Stomach (tissue), 4 donors: ENCODE data around the gene KLK12.

Experiments
- EP300 ChIP-seq: sonication (generic); formaldehyde crosslinking; IDR thresholded peaks from one replicate; pipeline ENCODE4 v1.6.1; 2017; ENCODE audit warnings: antibody characterized with exemption
- POLR2A ChIP-seq, 4 donors: fragments of 450-650 bp; IDR thresholded peaks; one replicate each; pipeline ENCODE4 v1.6.1; 2016; ENCODE audit warnings: antibody characterized with exemption in 4 of 4, control low read depth in 2 of 4, mild to moderate bottlenecking in 1 of 4, moderate library complexity in 1 of 4
- POLR2AphosphoS5 ChIP-seq, 3 donors: sonication (generic); formaldehyde crosslinking; IDR thresholded peaks; one replicate each; pipeline ENCODE4 v1.6.1; 2016; ENCODE audit warnings: antibody characterized with exemption in 3 of 3
- TF ChIP-seq, protein P1 (sequence below), 7 experiments: fragments of 450-650 bp in 4 of 7; fragments of 200-600 bp in 3 of 7; sonication (generic) in 3 of 7; IDR thresholded peaks; one replicate each; pipeline ENCODE4 v1.5.1; 2016 to 2019; ENCODE audit warnings: antibody characterized with exemption in 7 of 7, control low read depth in 2 of 7, mild to moderate bottlenecking in 1 of 7

GRCh38 chr19:51024924-51025323 lies 9.9 kb downstream of the KLK12 start:
- no peak for TF ChIP-seq POLR2A (IDR thresholded peaks at IDR 0.05)
- TF ChIP-seq, protein P1, sequence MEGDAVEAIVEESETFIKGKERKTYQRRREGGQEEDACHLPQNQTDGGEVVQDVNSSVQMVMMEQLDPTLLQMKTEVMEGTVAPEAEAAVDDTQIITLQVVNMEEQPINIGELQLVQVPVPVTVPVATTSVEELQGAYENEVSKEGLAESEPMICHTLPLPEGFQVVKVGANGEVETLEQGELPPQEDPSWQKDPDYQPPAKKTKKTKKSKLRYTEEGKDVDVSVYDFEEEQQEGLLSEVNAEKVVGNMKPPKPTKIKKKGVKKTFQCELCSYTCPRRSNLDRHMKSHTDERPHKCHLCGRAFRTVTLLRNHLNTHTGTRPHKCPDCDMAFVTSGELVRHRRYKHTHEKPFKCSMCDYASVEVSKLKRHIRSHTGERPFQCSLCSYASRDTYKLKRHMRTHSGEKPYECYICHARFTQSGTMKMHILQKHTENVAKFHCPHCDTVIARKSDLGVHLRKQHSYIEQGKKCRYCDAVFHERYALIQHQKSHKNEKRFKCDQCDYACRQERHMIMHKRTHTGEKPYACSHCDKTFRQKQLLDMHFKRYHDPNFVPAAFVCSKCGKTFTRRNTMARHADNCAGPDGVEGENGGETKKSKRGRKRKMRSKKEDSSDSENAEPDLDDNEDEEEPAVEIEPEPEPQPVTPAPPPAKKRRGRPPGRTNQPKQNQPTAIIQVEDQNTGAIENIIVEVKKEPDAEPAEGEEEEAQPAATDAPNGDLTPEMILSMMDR (IDR thresholded peaks at IDR 0.05) = no peak
- no peak for TF ChIP-seq POLR2AphosphoS5 (IDR thresholded peaks at IDR 0.05)
- TF ChIP-seq EP300 = no peak
